Stimulated activated naive CD8-positive, alpha-beta T cell treated with anti-CD3 and anti-CD28 coated beads, Interleukin-15, Interleukin-2, amounts not matched to agents 100 U/mL and 50 U/mL, for 24 hours (primary cell): ENCODE results near the gene CLDND2.
A peak's percentile ranks its signal among the peaks of the same experiment; 100 is the strongest.
"Not testable (repeated sequence)": the region's sequence is repeated elsewhere in the genome, so short reads cannot be mapped to it uniquely, and the experiment has no call there.

Experiments used
- ATAC-seq: fragments of 150-1000 bp; cut with Tn5 transposase; one replicate; pipeline ENCODE4 v1.10.0; 2021
- DNase-seq: peaks from one replicate; pipeline ENCODE4 v3.0.0; 2021

The CLDND2 gene

GRCh38 chr19:51368366-51369282, at the start of gene CLDND2:
CLDND2 (minus strand) TSS chr19:51369003; CDS start chr19:51368577, 426 bp downstream.
- ATAC-seq, result no peak
- DNase-seq, result peak; percentile 73

GRCh38 chr19:51417810-51418157, 49.0 kb upstream of the CLDND2 start:
- DNase-seq, result no peak
- no peak for ATAC-seq

- DNase-seq (peak; percentile 66), ATAC-seq (peak; percentile 64)
Observed at GRCh38 chr19:51417107-51417809, 48.5 kb upstream of the CLDND2 start, which contains the start of gene SIGLEC10. SIGLEC10 (minus strand) TSS chr19:51417642; CDS start chr19:51417581, 61 bp downstream.

GRCh38 chr19:51416422-51416821, 47.6 kb upstream of the CLDND2 start:
- not testable (repeated sequence) for ATAC-seq, DNase-seq

GRCh38 chr19:51415187-51415586, 46.4 kb upstream of the CLDND2 start:
- ATAC-seq (no peak), DNase-seq (no peak)

- ATAC-seq, result no peak
- DNase-seq, result no peak
Observed at GRCh38 chr19:51410950-51411748, 42.3 kb upstream of the CLDND2 start.

GRCh38 chr19:51407511-51408131, 38.8 kb upstream of the CLDND2 start:
- ATAC-seq (peak; percentile 61), DNase-seq (peak; percentile 35)

GRCh38 chr19:51402117-51402516, 33.3 kb upstream of the CLDND2 start:
- DNase-seq (no peak), ATAC-seq (no peak)

GRCh38 chr19:51399936-51400335, 31.1 kb upstream of the CLDND2 start:
- DNase-seq, ATAC-seq: not testable (repeated sequence)

- ATAC-seq (no peak), DNase-seq (no peak)
Observed at GRCh38 chr19:51399231-51399630, 30.4 kb upstream of the CLDND2 start.

GRCh38 chr19:51398096-51398704, 29.4 kb upstream of the CLDND2 start:
- no peak for ATAC-seq
- DNase-seq, result no peak

GRCh38 chr19:51397453-51397852, 28.6 kb upstream of the CLDND2 start:
- ATAC-seq, DNase-seq: not testable (repeated sequence)

GRCh38 chr19:51396175-51396574, 27.4 kb upstream of the CLDND2 start:
- no peak for ATAC-seq
- no peak for DNase-seq

GRCh38 chr19:51394050-51394836, 25.4 kb upstream of the CLDND2 start:
- DNase-seq, result peak; percentile 96
- peak; percentile 86 for ATAC-seq

GRCh38 chr19:51392701-51393100, 23.9 kb upstream of the CLDND2 start:
- ATAC-seq, result no peak
- DNase-seq, result no peak

- ATAC-seq (no peak), DNase-seq (no peak)
Observed at GRCh38 chr19:51391073-51391611, 22.3 kb upstream of the CLDND2 start.

- DNase-seq, result no peak
- no peak for ATAC-seq
Observed at GRCh38 chr19:51389143-51389542, 20.3 kb upstream of the CLDND2 start.

GRCh38 chr19:51387924-51388389, 19.2 kb upstream of the CLDND2 start, which contains the start of gene LIM2:
LIM2 (minus strand) TSS chr19:51387974; CDS start chr19:51387443, 531 bp downstream.
- DNase-seq, result peak; percentile 39
- peak; percentile 22 for ATAC-seq

GRCh38 chr19:51386882-51387520, 18.2 kb upstream of the CLDND2 start:
- DNase-seq (no peak), ATAC-seq (no peak)
